Keratinocyte (primary cell): ENCODE results near the gene MAPK8.

Source experiments
- EZH2 ChIP-seq: IDR thresholded peaks from one replicate; pipeline ENCODE4 v1.6.1; 2012; ENCODE audit warnings: inconsistent platforms, mild to moderate bottlenecking, low read length, moderate library complexity
- TF ChIP-seq, protein P1 (sequence below), 3 experiments: IDR thresholded peaks in 1 of 3; conservative IDR thresholded peaks in 1 of 3; optimal IDR thresholded peaks in 1 of 3; 2 replicates in 2 of 3; 3 replicates in 1 of 3; pipeline versions ENCODE3 to v1.5.1; 2011; ENCODE audit warnings: low read length in 3 of 3, mild to moderate bottlenecking in 3 of 3, moderate library complexity in 2 of 3, control low read depth in 1 of 3, inconsistent platforms in 1 of 3; ENCODE audit not compliant: insufficient read depth in 2 of 3; ENCODE audit errors: extremely low read depth in 1 of 3

GRCh38 chr10:48448796-48449195, 142.3 kb downstream of the MAPK8 start:
- no peak for TF ChIP-seq EZH2
- TF ChIP-seq, protein P1, sequence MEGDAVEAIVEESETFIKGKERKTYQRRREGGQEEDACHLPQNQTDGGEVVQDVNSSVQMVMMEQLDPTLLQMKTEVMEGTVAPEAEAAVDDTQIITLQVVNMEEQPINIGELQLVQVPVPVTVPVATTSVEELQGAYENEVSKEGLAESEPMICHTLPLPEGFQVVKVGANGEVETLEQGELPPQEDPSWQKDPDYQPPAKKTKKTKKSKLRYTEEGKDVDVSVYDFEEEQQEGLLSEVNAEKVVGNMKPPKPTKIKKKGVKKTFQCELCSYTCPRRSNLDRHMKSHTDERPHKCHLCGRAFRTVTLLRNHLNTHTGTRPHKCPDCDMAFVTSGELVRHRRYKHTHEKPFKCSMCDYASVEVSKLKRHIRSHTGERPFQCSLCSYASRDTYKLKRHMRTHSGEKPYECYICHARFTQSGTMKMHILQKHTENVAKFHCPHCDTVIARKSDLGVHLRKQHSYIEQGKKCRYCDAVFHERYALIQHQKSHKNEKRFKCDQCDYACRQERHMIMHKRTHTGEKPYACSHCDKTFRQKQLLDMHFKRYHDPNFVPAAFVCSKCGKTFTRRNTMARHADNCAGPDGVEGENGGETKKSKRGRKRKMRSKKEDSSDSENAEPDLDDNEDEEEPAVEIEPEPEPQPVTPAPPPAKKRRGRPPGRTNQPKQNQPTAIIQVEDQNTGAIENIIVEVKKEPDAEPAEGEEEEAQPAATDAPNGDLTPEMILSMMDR (optimal IDR thresholded peaks at IDR 0.05 in 1 of 3, IDR thresholded peaks at IDR 0.05 in 1 of 3, conservative IDR thresholded peaks at IDR 0.05 in 1 of 3; ENCODE audit: extremely low read depth in 1 of 3, insufficient read depth in 2 of 3, low read length in 3 of 3): no peak
